BLaER1 treated with 17β-estradiol and CSF1 and Interleukin-3, amounts not matched to agents 10 nM and 100 nM (cell line): ENCODE results near the gene CITED4.

Experiments used
- H3K27ac ChIP-seq, 11 experiments: shearing (Covaris generic); formaldehyde crosslinking; 2 replicates each; pipeline ENCODE4 v1.8.1; 2022
- H3K27me3 ChIP-seq, 11 experiments: shearing (Covaris generic); formaldehyde crosslinking; 2 replicates each; pipeline ENCODE4 v1.8.1; 2022
- H3K36me3 ChIP-seq, 11 experiments: shearing (Covaris generic); formaldehyde crosslinking; 2 replicates each; pipeline ENCODE4 v1.8.1; 2022
- H3K4me1 ChIP-seq, 10 experiments: shearing (Covaris generic); formaldehyde crosslinking; 2 replicates each; pipeline ENCODE4 v1.8.1; 2022
- H3K4me2 ChIP-seq, 11 experiments: shearing (Covaris generic); formaldehyde crosslinking; 2 replicates each; pipeline ENCODE4 v1.8.1; 2022
- H3K4me3 ChIP-seq, 10 experiments: shearing (Covaris generic); formaldehyde crosslinking; 2 replicates each; pipeline ENCODE4 v1.8.1; 2022
- H3K9ac ChIP-seq, 11 experiments: shearing (Covaris generic); formaldehyde crosslinking; 2 replicates each; pipeline ENCODE4 v1.8.1; 2022
- H3K9me3 ChIP-seq, 11 experiments: shearing (Covaris generic); formaldehyde crosslinking; replicated peaks in 1 of 11; 2 replicates each; pipeline ENCODE4 v1.8.1; 2022
- H4K20me1 ChIP-seq, 11 experiments: shearing (Covaris generic); formaldehyde crosslinking; 2 replicates each; pipeline ENCODE4 v1.8.1; 2022
- Cebpa-rat ChIP-seq, 11 experiments: shearing (Covaris generic); IDR thresholded peaks; 2 replicates each; pipeline ENCODE4 v1.8.1; 2022

The CITED4 gene

GRCh38 chr1:40820251-40820797 lies 41.8 kb downstream of the CITED4 start:
- H3K36me3 ChIP-seq, result no peaks in the 10 kb centered on the region
- H3K4me3 ChIP-seq, result no peak overlapping the region
- peaks cover 0 to 3% (median 0%) of the 10 kb centered on the region in 11 experiments; a peak in 2 of 22 replicates for H4K20me1 ChIP-seq
- peak overlapping the region in 2 of 11 experiments; percentile 18 to 23; a peak in 1 of 22 replicates for H3K27ac ChIP-seq
- H3K4me1 ChIP-seq, result peaks cover 33 to 68% (median 61%) of the 10 kb centered on the region in 10 experiments
- peaks cover 0 to 18% (median 8%) of the 10 kb centered on the region in 11 experiments; a peak in 12 of 22 replicates for H3K27me3 ChIP-seq
- peak overlapping the region; percentile 0 to 56 (median 31); a peak in 15 of 22 replicates for H3K4me2 ChIP-seq
- H3K9ac ChIP-seq, result peak overlapping the region in 4 of 11 experiments; percentile 7 to 31 (median 14); a peak in 3 of 22 replicates
- H3K9me3 ChIP-seq, result no peaks in the 10 kb centered on the region
- TF ChIP-seq Cebpa-rat (IDR thresholded peaks at IDR 0.05), result no peak; a peak in 1 of 22 replicates

GRCh38 chr1:40819101-40819500 lies 43.1 kb downstream of the CITED4 start:
- Histone ChIP-seq H3K4me3 (no peak overlapping the region), H3K4me2 (peak overlapping the region in 7 of 11 experiments; percentile 24 to 97 (median 86); a peak in 10 of 22 replicates), H3K36me3 (no peaks in the 10 kb centered on the region), H4K20me1 (peaks cover 0 to 3% (median 0%) of the 10 kb centered on the region in 11 experiments; a peak in 2 of 22 replicates), H3K27me3 (peaks cover 0 to 18% (median 8%) of the 10 kb centered on the region in 11 experiments; a peak in 12 of 22 replicates), H3K9me3 (no peaks in the 10 kb centered on the region), H3K27ac (no peak overlapping the region), H3K9ac (no peak overlapping the region), H3K4me1 (peaks cover 21 to 56% (median 49%) of the 10 kb centered on the region in 10 experiments)
- TF ChIP-seq Cebpa-rat (IDR thresholded peaks at IDR 0.05), result no peak

- Histone ChIP-seq H3K4me3 (peak overlapping the region; percentile 47 to 75 (median 62)), H3K4me2 (peak overlapping the region; percentile 81 to 98 (median 94)), H3K9ac (peak overlapping the region in 9 of 11 experiments; percentile 32 to 75 (median 53); a peak in 17 of 22 replicates), H3K27ac (peak overlapping the region in 5 of 11 experiments; percentile 25 to 75 (median 53); a peak in 8 of 22 replicates), H3K9me3 (no peaks in the 10 kb centered on the region), H4K20me1 (peaks cover 0 to 3% (median 0%) of the 10 kb centered on the region in 11 experiments; a peak in 2 of 22 replicates), H3K27me3 (peaks cover 0 to 18% (median 8%) of the 10 kb centered on the region in 11 experiments; a peak in 12 of 22 replicates), H3K36me3 (no peaks in the 10 kb centered on the region), H3K4me1 (peaks cover 18 to 49% (median 42%) of the 10 kb centered on the region in 10 experiments)
- no peak for TF ChIP-seq Cebpa-rat (IDR thresholded peaks at IDR 0.05)
These were observed 43.8 kb downstream of the CITED4 start for GRCh38 chr1:40818264-40818961.

- Histone ChIP-seq H3K27ac (peak overlapping the region in 5 of 11 experiments; percentile 25 to 75 (median 53); a peak in 5 of 22 replicates), H3K27me3 (peaks cover 0 to 18% (median 8%) of the 10 kb centered on the region in 11 experiments; a peak in 12 of 22 replicates), H3K9me3 (no peaks in the 10 kb centered on the region), H3K4me2 (peak overlapping the region; percentile 81 to 98 (median 94)), H3K9ac (peak overlapping the region in 9 of 11 experiments; percentile 32 to 75 (median 53); a peak in 14 of 22 replicates), H3K4me3 (peak overlapping the region; percentile 47 to 75 (median 62)), H3K36me3 (no peaks in the 10 kb centered on the region), H3K4me1 (peaks cover 18 to 43% (median 36%) of the 10 kb centered on the region in 10 experiments), H4K20me1 (peaks cover 0 to 3% (median 0%) of the 10 kb centered on the region in 11 experiments; a peak in 2 of 22 replicates)
- no peak for TF ChIP-seq Cebpa-rat (IDR thresholded peaks at IDR 0.05)
These were observed 44.3 kb downstream of the CITED4 start for GRCh38 chr1:40817791-40818263.

GRCh38 chr1:40815420-40815819 lies 46.7 kb downstream of the CITED4 start:
- Histone ChIP-seq H3K4me1 (peaks cover 10 to 31% (median 24%) of the 10 kb centered on the region in 10 experiments), H4K20me1 (peaks cover 0 to 4% (median 0%) of the 10 kb centered on the region in 11 experiments; a peak in 2 of 22 replicates), H3K9me3 (no peaks in the 10 kb centered on the region), H3K27ac (no peak overlapping the region), H3K9ac (no peak overlapping the region), H3K4me3 (no peak overlapping the region), H3K36me3 (no peaks in the 10 kb centered on the region), H3K4me2 (no peak overlapping the region), H3K27me3 (peaks cover 0 to 18% (median 8%) of the 10 kb centered on the region in 11 experiments; a peak in 12 of 22 replicates)
- no peak for TF ChIP-seq Cebpa-rat (IDR thresholded peaks at IDR 0.05)
